NCI-H1417 treated with DMSO at 0.1 percent for 48 hours (cell line): ENCODE results near the gene ADIRF.
"Not testable (repeated sequence)": the region's sequence is repeated elsewhere in the genome, so short reads cannot be mapped to it uniquely, and the experiment has no call there.

Experiments
- DNase-seq: peaks from one replicate; lab custom pipeline; 2025; lab: John Stamatoyannopoulos, UW

ADIRF gene

DNA sequence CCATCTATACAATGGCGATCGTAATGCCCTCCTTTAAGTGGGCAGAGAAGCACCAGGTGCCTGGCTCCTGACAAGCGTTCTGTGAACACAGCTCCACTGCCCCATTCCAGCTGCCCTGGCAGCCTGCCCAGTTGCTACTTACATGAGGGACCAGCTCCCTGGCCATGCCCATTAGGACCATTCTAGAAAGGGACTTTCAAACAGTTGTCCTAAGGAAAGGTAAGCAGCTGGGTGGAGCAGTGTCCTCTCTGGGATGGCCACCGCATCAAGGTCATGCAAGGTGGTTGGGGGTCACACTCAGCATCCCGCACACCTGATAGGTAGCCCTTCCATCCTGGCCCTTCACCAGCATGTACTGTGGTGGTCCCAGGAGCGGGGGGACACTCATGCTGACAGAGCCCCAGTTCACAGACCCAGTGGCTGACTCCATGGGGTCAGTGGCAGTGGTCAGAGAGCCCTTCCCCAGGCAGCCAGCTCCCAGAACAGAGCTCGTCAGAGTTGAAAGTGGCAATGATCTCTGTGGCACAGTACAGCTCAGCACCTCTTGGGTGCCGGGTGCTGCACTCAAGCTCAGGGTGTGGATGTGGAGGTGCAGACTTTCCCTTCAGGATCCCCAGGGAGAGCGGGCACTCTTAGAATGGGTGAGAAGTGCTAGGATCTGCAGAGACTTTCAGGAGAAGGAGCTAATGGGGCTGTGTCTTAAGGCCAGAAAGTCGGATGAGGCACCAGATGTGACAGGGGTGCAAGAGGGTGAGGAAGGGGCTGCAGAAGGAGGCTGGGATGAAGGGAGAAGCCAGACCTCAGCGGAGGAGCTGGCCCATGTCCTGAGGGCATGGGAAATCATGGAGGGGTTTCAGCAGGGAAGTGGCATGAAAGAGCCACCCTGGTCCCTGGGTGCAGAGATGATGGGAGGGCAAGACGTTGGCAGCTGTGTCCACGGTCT lies 21.8 kb upstream of the ADIRF start:
- DNase-seq, result no peak

- DNase-seq, result not testable (repeated sequence)
Measured at GRCh38 chr10:86947806-86948205, 20.5 kb upstream of the ADIRF start.

DNA sequence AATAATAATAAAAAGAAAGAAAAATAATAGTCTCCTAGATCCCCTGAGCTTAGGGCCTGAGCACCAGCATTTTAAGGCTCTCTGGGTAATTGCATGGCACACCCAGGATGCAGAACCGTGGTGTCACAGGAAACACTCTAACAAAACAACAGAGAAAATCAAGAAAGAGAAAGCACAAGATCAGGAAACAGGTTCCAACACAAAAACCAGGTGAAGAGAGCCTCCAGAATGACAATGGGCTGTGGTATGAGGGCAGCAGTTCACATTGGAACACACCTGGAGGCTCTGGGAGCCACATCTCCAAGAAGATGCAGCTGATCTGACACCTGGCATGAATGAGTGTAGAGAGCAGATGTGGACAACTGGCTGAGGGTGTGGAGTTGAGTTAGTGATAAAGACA lies 17.9 kb upstream of the ADIRF start:
- DNase-seq, result no peak

DNA sequence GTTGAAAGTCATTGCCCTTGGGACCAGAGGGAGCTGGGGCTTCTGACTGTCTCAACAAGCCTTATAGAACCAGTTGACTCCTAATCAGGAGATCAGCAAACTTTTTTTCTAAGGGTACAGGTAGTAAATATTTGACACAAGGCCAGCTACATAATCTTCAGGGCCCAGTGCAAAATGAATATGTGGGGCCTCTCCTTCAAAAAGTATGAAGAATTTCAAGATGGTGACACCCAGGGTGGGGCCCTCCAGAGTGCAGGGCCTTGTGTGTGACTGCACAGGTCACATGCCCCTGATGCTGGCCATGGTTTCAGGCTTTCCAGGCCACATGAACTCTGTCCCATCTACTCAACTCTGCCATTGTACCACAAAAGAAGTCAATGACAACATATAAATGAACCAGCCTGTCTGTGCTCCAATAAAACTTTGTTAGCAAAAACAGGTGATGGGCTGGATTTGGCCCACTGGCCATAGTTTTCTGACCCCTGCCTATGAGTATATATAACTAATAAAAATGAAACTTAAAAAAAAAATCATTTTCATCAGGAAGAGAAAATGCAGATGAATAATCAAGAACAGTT lies 17.0 kb upstream of the ADIRF start:
- no peak for DNase-seq

DNA sequence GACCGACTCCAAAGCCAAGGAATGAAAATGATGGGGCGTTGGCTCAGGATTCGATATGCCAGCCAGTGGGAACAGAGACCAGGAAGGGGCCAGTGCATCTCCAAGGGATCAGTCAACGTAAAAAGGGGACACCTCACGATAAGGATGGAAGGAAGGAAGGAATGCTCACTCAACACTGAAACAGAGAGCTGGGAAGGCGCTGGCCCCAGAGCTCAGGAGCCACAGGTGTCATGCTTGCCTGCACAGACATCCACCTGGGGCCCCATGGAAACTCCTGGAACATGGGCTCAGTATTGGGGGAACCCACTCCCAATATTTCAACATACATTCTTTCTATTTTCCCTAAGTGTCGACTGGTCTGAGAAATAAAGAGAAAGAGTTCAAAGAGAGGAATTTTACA lies 16.2 kb upstream of the ADIRF start:
- DNase-seq, result no peak

GRCh38 chr10:86952697-86953096 lies 15.6 kb upstream of the ADIRF start:
- not testable (repeated sequence) for DNase-seq

- no peak for DNase-seq
Measured at GRCh38 chr10:86953747-86954680, 14.3 kb upstream of the ADIRF start.

- DNase-seq, result no peak
Measured at GRCh38 chr10:86954681-86955500, 13.4 kb upstream of the ADIRF start.

DNA sequence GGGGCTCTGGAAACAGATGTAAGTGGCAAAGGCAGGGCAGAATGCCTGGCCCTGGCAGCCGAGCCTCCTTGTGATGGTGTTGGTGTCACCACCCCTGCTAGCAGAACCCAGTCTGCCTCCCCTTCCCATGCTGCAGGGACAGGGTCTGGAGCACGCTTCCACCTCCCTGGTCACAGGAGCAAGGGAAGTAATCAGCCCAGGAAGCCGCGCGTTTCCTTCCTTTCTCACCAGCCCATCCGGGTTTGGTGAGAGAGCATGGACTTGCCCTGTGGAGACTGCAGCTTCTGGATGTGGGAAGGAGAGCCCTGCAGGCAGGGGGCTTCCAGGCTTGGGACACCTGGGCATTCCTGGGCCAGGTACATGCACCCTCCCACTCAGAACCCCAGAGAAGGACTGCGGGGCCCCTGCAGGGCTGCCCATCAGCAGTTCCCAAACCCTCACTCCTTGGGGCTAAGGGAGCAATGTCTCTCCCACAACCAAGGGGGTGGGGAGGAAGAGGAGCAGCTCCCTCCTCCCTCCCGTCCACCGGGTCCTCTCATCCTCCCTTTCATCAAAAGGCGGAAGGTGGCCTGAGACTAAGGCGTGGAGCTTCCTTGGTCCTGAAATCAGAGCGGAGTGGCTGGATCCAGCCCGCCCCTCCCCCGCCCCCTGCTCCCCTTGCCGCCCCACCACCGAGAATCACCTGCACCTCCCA lies 12.6 kb upstream of the ADIRF start:
- DNase-seq, result no peak

DNA sequence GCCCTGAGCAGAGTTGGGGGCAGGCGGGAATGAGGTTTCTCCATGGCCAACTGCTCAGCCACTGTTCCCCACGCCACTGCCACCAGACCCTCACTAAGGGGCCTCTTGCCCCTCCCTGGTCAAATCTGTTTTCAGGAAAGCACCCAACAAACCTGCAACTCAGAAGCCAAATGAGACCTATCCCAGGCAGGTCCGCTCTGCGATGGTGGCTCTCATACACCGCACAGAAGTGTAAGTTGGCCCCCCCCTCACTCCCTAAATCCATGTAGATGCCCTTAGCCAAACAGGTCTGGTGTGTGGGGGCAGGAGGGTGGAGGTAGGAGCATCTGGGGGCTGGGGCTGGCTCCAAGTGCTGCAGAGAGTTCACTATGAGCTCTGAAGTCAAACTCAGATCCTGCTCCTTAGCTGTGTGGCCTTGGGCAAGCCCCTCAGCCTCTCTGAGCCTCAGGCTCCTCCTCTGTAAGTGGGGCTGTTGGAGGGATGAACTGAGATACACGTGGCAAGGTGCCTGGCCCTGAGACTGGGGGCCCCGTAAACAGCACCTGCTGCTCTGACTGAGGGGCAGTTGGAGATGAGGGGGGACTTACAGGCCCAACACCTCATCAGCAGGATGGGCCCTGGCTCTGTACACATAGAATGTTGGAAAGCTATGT lies 12.0 kb upstream of the ADIRF start:
- no peak for DNase-seq

DNA sequence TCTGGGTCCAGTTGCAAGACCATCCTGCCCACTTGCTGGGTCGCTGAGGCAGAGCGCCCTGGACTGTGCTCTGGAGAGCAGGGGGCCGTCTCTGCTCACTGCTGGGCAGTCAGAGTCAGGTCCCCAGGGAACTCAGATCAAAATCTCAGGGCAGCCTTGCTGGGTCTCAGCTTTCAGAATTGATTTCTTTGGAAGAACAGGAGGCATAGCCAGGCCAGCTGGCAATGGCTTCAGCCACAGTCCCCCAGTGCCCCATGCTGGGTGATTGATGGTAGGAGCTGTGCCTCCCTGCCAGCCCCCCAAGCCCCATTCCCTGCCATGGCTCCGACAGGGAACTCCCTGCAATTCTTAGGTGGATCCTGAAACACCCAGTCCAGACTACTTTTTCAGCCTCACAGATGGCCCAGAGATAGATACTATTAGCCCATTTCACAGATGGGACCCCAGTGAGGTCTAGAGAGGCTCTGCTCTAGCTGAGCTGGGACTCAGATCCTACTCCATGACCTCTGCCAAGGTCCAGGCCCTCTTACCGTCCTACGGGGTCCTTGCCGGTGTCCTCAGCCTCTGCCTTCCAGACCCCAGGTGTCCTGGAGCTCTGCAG lies 11.3 kb upstream of the ADIRF start:
- DNase-seq, result no peak

DNA sequence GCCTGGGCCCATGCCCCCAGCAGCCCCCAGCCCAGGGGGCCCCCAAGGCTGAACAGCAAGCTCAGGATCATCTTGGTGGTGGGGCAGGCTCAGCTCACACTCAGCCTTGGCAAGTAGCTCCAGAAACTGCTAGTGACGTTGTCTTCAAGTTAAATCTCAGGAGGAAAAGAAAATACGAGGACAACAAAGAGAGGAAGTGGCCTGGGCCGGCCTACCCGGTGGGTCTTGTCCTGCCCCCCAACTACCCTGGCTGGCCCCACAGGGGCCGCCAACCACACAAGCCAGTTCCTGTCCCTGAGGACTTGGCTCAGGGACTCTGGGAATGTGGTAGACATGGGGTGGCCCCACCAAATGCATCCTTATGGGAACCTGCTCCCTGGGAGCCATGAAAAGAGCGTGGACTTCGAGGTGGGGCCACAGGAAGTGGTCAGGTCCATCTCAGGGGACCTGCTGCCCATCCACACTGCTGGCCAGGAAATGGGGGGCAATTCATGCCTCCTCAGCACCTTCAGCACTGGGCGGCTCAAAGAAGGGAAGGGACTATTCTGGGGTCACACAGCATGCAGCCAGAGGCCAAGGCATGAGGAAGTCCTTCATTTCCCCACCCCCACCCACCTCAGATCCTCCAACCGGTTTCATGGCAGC lies 10.7 kb upstream of the ADIRF start, which contains the start of gene MMRN2:
Gene MMRN2 (minus strand): TSS at position 145 of the 645 bp plus-strand sequence. CDS start 74 bp downstream, at position 71.
- no peak for DNase-seq

GRCh38 chr10:86958116-86958900 lies 10.0 kb upstream of the ADIRF start, which contains the start of gene SNCG:
Gene SNCG, plus strand, starts transcription at chr10:86958599. Its CDS starts 99 bp downstream, at chr10:86958698.
- no peak for DNase-seq

- DNase-seq, result no peak
Measured at GRCh38 chr10:86958901-86959736, 9.2 kb upstream of the ADIRF start.

DNA sequence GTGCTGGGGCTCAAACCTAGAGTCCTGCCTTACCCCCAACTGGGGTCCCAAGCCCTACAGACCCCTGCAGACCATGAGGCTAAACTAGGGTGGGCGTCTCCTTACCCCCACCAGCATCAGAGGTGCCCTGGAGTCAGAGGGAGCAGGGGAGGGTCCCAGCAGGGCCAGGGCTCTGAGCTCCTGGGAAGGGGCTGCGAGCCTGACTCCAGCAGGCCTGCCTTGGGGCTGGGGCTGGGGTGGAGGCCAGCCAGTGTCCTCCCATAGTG lies 8.6 kb upstream of the ADIRF start:
- DNase-seq, result no peak

GRCh38 chr10:86960003-86960862 lies 8.0 kb upstream of the ADIRF start:
- no peak for DNase-seq
